OCI-LY3 (cell line): Measurements from ENCODE around the gene CD207.

Experiments used
- H2AFZ ChIP-seq: fragments of 200-600, 300-600 bp; shearing (Covaris generic); 2 replicates; pipeline ENCODE4 v1.6.0; 2014; ENCODE audit warnings: antibody characterized with exemption, low read depth, low read length
- H3K27ac ChIP-seq: fragments of 200-600, 300-600 bp; sonication (generic); 2 replicates; pipeline ENCODE4 v1.5.1; 2014; ENCODE audit warnings: mild to moderate bottlenecking, low read length, moderate library complexity, mixed read lengths
- H3K27me3 ChIP-seq: fragments of 200-600, 300-600 bp; sonication (generic); 2 replicates; pipeline ENCODE4 v1.6.1; 2014; ENCODE audit warnings: low read depth, low read length, mixed read lengths
- H3K36me3 ChIP-seq: fragments of 200-600, 300-600 bp; sonication (generic); replicated peaks from 2 replicates; pipeline ENCODE3; 2014; ENCODE audit warnings: low read depth, low read length, mixed read lengths
- H3K4me1 ChIP-seq: fragments of 300-600, 200-600 bp; sonication (generic); 2 replicates; pipeline ENCODE4 v1.6.1; 2014; ENCODE audit warnings: low read length, mixed read lengths
- H3K4me2 ChIP-seq: fragments of 200-600, 300-600 bp; sonication (generic); 2 replicates; pipeline ENCODE4 v1.6.1; 2014; ENCODE audit warnings: low read length, mixed read lengths
- H3K4me3 ChIP-seq: fragments of 300-600, 200-600 bp; sonication (generic); 2 replicates; pipeline ENCODE4 v1.5.1; 2014; ENCODE audit warnings: antibody characterized with exemption, mild to moderate bottlenecking, low read length, moderate library complexity
- H3K79me2 ChIP-seq: fragments of 300-600, 200-600 bp; shearing (Covaris generic); 2 replicates; pipeline ENCODE4 v1.6.1; 2014; ENCODE audit warnings: mild to moderate bottlenecking, low read length, mixed read lengths
- H3K9ac ChIP-seq: fragments of 300-600, 200-600 bp; shearing (Covaris generic); 2 replicates; pipeline ENCODE4 v1.6.0; 2014; ENCODE audit warnings: mild to moderate bottlenecking, low read length, moderate library complexity
- H3K9me3 ChIP-seq: fragments of 200-600, 300-600 bp; shearing (Covaris generic); 2 replicates; pipeline ENCODE4 v1.6.1; 2014; ENCODE audit warnings: low read length, mixed read lengths; ENCODE audit not compliant: insufficient read depth
- H4K20me1 ChIP-seq: fragments of 200-600, 300-600 bp; sonication (generic); 2 replicates; pipeline ENCODE4 v1.6.1; 2016; ENCODE audit warnings: low read length, mixed read lengths; ENCODE audit not compliant: insufficient read depth
- CTCF ChIP-seq: fragments of 200-600, 300-600 bp; sonication (generic); IDR thresholded peaks from 2 replicates; pipeline ENCODE4 v1.5.1; 2014; ENCODE audit warnings: antibody characterized with exemption, low read length, low read depth
- EZH2phosphoT487 ChIP-seq: fragments of 200-600 bp; shearing (Covaris generic); IDR thresholded peaks from 2 replicates; pipeline ENCODE4 v1.6.1; 2018; ENCODE audit warnings: antibody characterized with exemption, mixed run types, low read depth

CD207 gene

GRCh38 chr2:70842401-70842800, 6.8 kb upstream of the CD207 start:
- H3K4me3 ChIP-seq = no peak overlapping the region
- H2AFZ ChIP-seq = no peak overlapping the region
- no peaks in the 10 kb centered on the region for H3K9me3 ChIP-seq
- no peaks in the 10 kb centered on the region for H3K79me2 ChIP-seq
- H3K27me3 ChIP-seq = peaks cover 4% of the 10 kb centered on the region; the same call in 1 of the 2 replicates
- H3K27ac ChIP-seq = no peak overlapping the region
- H3K4me1 ChIP-seq = no peaks in the 10 kb centered on the region
- H3K4me2 ChIP-seq = no peak overlapping the region
- H3K36me3 ChIP-seq = no peaks in the 10 kb centered on the region
- no peaks in the 10 kb centered on the region for H4K20me1 ChIP-seq
- no peak for TF ChIP-seq CTCF
- H3K9ac ChIP-seq = no peak overlapping the region

- Histone ChIP-seq H3K4me3 (no peak overlapping the region), H3K4me1 (no peaks in the 10 kb centered on the region), H3K36me3 (no peaks in the 10 kb centered on the region), H3K9me3 (no peaks in the 10 kb centered on the region), H2AFZ (no peak overlapping the region), H3K27ac (no peak overlapping the region), H4K20me1 (no peaks in the 10 kb centered on the region), H3K79me2 (no peaks in the 10 kb centered on the region), H3K27me3 (peaks cover 4% of the 10 kb centered on the region; the same call in 1 of the 2 replicates), H3K9ac (no peak overlapping the region), H3K4me2 (no peak overlapping the region)
- TF ChIP-seq EZH2phosphoT487 (no peak), CTCF (no peak)
Measured at GRCh38 chr2:70837980-70838925, 2.6 kb upstream of the CD207 start.

DNA sequence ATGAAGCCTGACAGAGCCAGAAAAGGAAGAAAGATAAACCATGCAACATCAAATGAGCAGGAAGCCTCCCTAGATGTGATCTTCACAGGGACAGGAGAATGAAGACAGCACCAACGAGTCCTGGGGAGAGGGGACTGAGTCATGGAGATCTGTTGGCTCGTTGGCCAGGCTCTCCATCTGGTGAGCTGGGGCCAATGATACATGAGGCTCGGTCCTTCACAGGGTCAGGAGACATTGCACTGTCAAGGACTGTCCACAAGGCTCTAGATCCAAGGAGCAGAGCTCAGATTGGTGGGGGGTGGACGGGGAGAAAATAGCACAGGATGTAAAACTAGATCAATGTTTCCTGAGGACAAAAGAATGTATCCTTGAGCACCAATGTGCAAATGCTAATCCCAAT, 735 bp downstream of the CD207 start:
- Histone ChIP-seq H2AFZ (no peak overlapping the region), H3K27me3 (peaks cover 2% of the 10 kb centered on the region; the same call in 1 of the 2 replicates), H3K4me1 (no peaks in the 10 kb centered on the region), H3K9ac (no peak overlapping the region), H3K79me2 (no peaks in the 10 kb centered on the region), H3K4me3 (no peak overlapping the region), H3K9me3 (no peaks in the 10 kb centered on the region), H4K20me1 (no peaks in the 10 kb centered on the region), H3K4me2 (no peak overlapping the region), H3K36me3 (no peaks in the 10 kb centered on the region), H3K27ac (no peak overlapping the region)
- TF ChIP-seq EZH2phosphoT487 (no peak), CTCF (no peak)

DNA sequence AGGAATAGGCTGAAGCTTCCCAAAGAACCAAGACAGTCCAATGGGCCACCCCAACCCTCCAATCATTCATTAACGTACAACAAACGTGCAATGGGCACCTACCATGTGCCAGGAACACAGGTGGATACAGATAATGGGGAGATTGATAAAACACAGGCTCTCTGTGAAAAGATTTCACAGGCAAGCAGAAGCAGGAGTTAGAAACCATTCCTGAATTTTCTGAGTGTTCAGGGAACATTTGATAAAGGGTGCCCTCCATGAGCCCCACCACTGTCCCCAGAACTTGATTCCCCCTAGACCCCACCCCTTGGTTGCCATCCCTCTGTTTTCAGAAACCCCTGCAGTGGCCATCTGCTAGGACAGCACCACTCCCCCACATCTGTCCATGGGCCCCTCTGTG, 1.5 kb downstream of the CD207 start:
- Histone ChIP-seq H3K79me2 (no peaks in the 10 kb centered on the region), H3K27me3 (peaks cover 6% of the 10 kb centered on the region; the same call in 1 of the 2 replicates), H3K27ac (no peak overlapping the region), H2AFZ (no peak overlapping the region), H3K9ac (no peak overlapping the region), H3K9me3 (no peaks in the 10 kb centered on the region), H4K20me1 (no peaks in the 10 kb centered on the region), H3K4me1 (peaks cover 6% of the 10 kb centered on the region), H3K4me3 (no peak overlapping the region), H3K4me2 (no peak overlapping the region), H3K36me3 (no peaks in the 10 kb centered on the region)
- no peak for TF ChIP-seq EZH2phosphoT487
- no peak for TF ChIP-seq CTCF
